ENCODE measurements around the gene PPP5C.
"Not testable (repeated sequence)": the region's sequence is repeated elsewhere in the genome, so short reads cannot be mapped to it uniquely, and the experiment has no call there.

PPP5C gene

DNA sequence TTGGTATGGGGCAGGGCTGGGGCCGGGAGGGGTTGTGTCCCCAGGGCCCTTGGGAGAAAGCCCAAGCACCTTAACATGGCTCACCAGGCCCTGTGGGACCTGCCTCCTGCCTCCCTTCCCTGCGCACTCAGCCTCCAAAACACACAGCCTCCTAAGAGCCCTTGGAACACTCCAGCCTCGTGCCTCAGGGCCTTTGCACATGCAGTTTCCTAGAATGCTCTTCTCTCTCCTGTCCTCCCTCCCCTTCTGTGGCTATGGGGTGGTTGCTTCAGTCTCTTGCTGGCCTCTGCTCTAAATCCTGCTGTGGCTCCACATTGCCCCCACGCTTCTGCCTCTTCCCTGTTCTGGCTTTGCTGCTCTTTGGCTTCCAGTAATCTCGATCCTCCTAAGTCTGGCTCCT is 26.3 kb upstream of the PPP5C start:
- Mint-ChIP-seq H3K9me3 (peaks cover 3 to 6% of the 10 kb centered on the region in 2 donors), H3K4me3 (no peak overlapping the region), H3K27ac (no peak overlapping the region), H3K4me1 (no peaks in the 10 kb centered on the region), H3K27me3 (no peaks in the 10 kb centered on the region)
- DNase-seq (no peak), ATAC-seq (no peak)

DNA sequence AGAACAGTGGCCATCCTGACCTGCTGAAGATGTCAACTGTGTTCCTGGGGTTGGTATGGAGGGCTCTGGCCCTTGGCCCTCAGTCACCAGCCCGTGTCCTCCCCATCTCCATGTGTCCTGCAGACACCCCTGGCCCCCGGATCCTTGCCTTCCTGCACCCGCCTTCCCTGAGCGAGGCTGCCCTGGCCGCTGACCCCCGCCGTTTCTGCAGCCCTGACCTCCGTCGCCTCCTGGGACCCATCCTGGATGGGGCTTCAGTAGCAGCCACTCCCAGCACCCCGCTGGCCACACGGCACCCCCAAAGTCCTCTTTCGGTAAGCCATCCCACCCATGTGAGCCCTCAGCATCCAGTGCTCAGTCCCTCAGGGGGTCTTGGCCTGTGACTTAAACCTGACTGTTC is 25.2 kb upstream of the PPP5C start:
- Mint-ChIP-seq H3K27me3 (no peaks in the 10 kb centered on the region), H3K4me1 (no peaks in the 10 kb centered on the region), H3K4me3 (no peak overlapping the region), H3K27ac (no peak overlapping the region), H3K9me3 (peaks cover 7 to 16% of the 10 kb centered on the region in 2 donors)
- DNase-seq, result no peak
- ATAC-seq, result no peak

DNA sequence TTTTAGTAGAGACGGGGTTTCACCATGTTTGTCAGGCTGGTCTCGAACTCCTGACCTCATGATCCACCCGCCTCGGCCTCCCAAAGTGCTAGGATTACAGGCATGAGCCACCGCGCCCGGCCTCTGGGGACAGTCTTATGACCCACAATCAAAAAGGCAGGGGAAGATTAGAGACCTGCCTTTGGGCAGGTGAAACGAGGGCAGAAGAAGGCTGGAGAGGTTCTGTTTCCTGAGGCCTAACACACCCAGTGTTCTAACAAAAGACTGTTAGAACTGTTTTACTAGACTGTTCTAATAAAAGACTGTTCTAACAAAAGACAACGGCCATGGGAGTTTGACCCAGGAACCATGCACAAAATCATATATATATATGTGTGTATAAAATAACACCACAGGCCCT is 23.7 kb upstream of the PPP5C start:
- H3K4me1 Mint-ChIP-seq, H3K27ac Mint-ChIP-seq, H3K27me3 Mint-ChIP-seq, ATAC-seq, DNase-seq, H3K4me3 Mint-ChIP-seq: not testable (repeated sequence)
- peaks cover 8 to 19% of the 10 kb centered on the region in 2 donors for H3K9me3 Mint-ChIP-seq

DNA sequence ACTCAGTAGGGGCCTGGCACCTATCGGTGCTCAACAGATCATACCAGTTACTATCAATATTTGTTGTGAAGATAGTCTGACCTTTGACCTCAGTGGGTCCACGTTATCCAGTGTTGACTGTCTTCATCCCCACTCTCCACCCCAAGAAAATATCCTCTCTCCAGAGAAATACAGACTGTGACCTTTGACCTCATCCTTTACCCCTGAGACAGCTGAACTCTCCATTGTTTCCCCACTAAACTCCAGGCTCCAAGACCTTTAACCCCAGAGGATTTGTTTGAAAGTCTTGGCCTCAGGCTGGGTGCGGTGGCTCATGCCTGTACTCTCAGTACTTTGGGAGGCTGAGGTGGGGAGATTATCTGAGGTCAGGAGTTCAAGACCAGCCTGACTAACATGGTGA is 22.6 kb upstream of the PPP5C start:
- Mint-ChIP-seq H3K4me1 (no peaks in the 10 kb centered on the region), H3K9me3 (peaks cover 11 to 25% of the 10 kb centered on the region in 2 donors), H3K4me3 (no peak overlapping the region), H3K27ac (no peak overlapping the region), H3K27me3 (no peaks in the 10 kb centered on the region)
- no peak for DNase-seq
- no peak for ATAC-seq

DNA sequence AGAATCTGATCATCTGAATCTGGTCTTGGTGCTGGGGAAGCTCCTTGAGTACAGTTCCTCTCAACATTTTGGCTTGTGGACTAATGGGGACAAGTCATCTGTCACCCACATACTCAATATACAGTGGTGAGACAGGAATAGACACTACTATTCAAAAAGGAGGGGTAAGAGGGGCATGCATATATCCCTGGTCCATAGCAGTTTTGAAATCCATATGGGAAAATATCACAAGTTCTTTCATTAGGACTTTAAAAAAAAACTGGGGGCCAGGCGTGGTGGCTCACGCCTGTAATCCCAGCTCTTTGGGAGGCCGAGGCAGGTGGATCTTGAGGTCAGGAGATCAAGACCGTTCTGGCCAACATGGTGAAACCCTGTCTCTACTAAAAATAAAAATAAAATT is 20.3 kb upstream of the PPP5C start:
- Mint-ChIP-seq H3K4me3 (no peak overlapping the region), H3K9me3 (peaks cover 24 to 44% of the 10 kb centered on the region in 2 donors), H3K27me3 (no peaks in the 10 kb centered on the region), H3K4me1 (no peaks in the 10 kb centered on the region), H3K27ac (no peak overlapping the region)
- ATAC-seq (no peak), DNase-seq (no peak)

DNA sequence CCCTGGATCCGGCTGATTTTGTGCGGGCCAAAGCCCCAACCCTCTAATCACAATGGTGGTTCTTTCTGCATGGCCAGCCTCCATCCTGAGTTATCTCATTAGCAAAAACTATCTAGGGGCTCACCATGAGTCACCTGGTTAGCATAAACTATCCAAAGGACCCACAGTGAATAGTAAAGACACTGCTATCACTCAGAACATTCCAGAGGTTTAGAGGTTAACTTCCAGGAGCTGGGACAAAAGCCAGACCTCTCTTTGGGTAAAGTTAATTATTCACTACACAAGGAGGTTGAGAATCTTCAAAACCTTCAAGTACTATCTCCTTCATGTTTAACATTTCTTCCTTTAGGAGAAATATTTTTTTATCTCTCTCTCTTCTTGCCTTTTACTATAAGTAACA is 18.8 kb upstream of the PPP5C start:
- DNase-seq (no peak), ATAC-seq (no peak)
- H3K4me3 Mint-ChIP-seq, result no peak overlapping the region
- no peaks in the 10 kb centered on the region for H3K27me3 Mint-ChIP-seq
- H3K27ac Mint-ChIP-seq, result no peak overlapping the region
- peaks cover 24 to 44% of the 10 kb centered on the region in 2 donors for H3K9me3 Mint-ChIP-seq
- H3K4me1 Mint-ChIP-seq, result no peaks in the 10 kb centered on the region

DNA sequence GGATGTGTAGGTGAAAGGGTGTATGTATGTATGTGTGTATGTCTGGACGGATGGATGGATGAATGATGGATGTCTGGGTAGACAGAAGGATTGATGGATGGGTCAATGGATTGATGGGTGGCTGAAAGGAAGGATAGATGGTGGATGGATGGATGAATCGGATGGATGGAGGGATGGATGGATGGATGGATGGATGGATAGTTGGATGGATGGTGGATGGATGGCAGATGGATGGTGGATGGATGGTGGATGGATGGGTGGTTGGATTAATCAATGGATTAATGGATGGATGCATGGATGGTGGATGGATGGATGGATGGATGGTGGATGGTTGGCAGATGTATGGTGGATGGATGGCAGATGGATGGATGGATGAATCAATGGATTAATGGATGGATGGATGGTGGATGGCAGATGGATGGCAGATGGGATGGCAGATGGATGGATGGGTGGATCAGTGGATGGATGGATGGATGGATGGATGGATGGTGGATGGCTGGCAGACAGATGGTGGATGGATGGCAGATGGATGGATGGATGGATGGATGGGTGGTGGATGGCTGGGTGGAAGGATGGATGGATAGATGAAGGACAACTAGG is 16.5 kb upstream of the PPP5C start:
- Mint-ChIP-seq H3K4me3 (no peak overlapping the region), H3K27me3 (no peaks in the 10 kb centered on the region), H3K27ac (no peak overlapping the region), H3K9me3 (peaks cover 23 to 40% of the 10 kb centered on the region in 2 donors), H3K4me1 (no peaks in the 10 kb centered on the region)
- no peak for ATAC-seq
- no peak for DNase-seq

DNA sequence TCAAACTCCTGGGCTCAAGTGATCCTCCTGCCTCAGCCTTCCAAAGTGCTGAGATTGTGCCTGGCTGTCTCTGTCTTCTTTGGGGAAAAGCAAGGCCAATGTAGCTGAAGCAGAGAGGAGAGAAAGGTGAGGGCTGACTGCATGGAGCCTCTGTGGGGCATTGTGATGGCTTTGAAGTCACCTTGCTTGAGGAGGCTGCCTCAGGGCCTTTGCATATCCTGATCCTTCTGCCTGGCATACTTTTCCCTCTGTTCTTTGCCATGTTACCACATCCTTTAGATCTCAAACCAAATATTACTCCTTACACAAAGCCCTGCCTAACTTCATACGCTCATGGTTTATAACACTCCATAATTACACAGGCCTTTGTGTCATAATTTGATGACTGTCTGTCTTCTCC is 9.4 kb upstream of the PPP5C start:
- Mint-ChIP-seq H3K4me3 (no peak overlapping the region), H3K4me1 (no peaks in the 10 kb centered on the region), H3K9me3 (no peaks in the 10 kb centered on the region), H3K27me3 (no peaks in the 10 kb centered on the region), H3K27ac (no peak overlapping the region)
- ATAC-seq (no peak), DNase-seq (no peak)

DNA sequence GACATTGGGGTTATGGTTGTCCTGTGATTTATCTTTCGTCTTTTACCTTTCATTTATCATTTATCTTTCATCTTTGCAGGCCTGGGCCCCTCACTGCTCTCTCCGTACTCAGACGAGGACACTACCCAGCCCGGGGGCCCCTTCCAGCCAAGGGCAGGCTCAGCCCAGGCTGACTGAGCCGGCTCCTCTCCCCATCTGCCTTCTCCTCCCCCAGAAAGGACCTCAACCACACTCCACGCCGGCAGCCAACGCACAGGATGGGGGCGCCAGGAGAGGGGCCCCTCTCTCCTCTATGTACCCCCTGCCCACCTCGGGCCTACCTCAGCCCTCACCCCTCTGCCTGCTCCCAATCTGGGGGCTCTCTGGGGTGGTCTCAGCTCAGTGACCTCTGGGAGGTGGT is 7.4 kb upstream of the PPP5C start:
- no peak overlapping the region for H3K4me3 Mint-ChIP-seq
- no peak for DNase-seq
- no peaks in the 10 kb centered on the region for H3K27me3 Mint-ChIP-seq
- no peaks in the 10 kb centered on the region for H3K4me1 Mint-ChIP-seq
- no peak for ATAC-seq
- no peak overlapping the region for H3K27ac Mint-ChIP-seq
- no peaks in the 10 kb centered on the region for H3K9me3 Mint-ChIP-seq

DNA sequence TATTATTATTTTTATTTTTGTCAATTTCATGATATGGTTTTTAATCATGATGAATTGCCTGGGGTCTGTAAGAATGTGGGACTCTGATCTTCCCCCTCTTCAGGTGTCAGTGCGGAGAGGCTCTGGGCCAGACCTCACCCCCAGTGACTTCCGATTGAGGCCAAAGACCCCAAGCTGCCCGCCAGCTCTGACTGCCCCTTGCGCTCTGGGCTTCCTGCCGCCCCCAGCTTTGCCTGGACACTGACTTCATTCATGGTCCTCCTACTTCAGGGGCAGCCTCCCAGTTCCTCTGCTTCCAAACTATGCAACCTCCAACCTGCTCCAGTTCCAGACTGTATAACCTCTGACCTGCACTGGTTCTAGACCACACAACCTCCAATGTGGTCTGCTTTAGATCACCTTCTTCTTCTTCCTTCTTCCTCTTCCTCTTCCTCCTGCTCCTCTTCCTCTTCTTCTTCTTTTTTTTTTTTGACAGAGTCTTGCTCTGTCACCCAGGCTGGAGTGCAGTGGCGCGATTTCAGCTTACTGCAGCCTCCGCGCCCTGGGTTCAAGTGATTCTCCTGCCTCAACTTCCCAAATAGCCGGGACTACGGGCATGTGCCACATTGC is 6.7 kb upstream of the PPP5C start:
- no peak for ATAC-seq
- H3K4me1 Mint-ChIP-seq, result no peaks in the 10 kb centered on the region
- H3K27ac Mint-ChIP-seq, result no peak overlapping the region
- H3K27me3 Mint-ChIP-seq, result no peaks in the 10 kb centered on the region
- no peak overlapping the region for H3K4me3 Mint-ChIP-seq
- no peaks in the 10 kb centered on the region for H3K9me3 Mint-ChIP-seq
- DNase-seq, result no peak

DNA sequence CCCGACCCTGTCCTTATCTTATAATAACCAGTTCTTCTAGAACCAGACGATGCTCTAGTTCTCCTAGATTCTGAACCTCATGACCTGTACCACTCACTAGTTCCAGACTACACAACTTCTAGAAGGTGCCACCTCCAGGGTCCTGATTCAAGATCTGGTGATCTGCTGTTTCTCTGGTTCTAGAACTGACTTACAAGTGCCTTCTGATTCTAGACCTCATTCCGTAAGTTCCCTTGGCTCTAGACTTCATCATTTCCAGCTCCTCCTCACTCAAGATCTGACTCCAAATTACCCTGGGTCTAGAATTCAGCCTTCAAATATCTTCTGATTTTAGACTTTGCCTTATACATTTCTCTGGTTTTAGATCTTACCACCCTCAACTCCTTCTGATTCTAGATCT is 5.0 kb upstream of the PPP5C start:
- H3K9me3 Mint-ChIP-seq, result no peaks in the 10 kb centered on the region
- ATAC-seq (no peak), DNase-seq (no peak)
- H3K27me3 Mint-ChIP-seq, result no peaks in the 10 kb centered on the region
- H3K4me3 Mint-ChIP-seq, result no peak overlapping the region
- no peak overlapping the region for H3K27ac Mint-ChIP-seq
- H3K4me1 Mint-ChIP-seq, result no peaks in the 10 kb centered on the region

DNA sequence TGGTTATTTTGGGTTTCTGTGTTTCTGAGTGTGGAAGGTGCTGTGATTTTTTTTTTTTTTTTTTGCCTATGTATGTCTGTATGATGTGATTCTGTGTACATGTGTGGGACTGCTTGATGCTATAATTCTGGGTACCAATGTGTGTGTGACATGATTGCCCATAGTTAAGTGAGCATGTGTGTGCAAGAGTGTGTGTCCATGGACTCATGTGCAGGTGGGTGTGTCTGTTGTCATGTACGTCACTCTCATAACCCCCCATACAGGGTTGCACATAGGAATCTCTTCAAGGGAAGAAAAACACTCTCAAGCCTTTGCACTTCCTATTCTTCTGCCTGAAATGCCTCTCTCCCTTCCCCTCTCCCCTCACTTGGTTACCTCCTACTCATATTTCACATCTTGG is 2.5 kb upstream of the PPP5C start:
- Mint-ChIP-seq H3K9me3 (no peaks in the 10 kb centered on the region), H3K27me3 (no peaks in the 10 kb centered on the region), H3K27ac (peak overlapping the region in 1 of 2 donors; percentile 23), H3K4me1 (peaks cover 22% of the 10 kb centered on the region), H3K4me3 (no peak overlapping the region)
- ATAC-seq, result no peak
- DNase-seq, result no peak

DNA sequence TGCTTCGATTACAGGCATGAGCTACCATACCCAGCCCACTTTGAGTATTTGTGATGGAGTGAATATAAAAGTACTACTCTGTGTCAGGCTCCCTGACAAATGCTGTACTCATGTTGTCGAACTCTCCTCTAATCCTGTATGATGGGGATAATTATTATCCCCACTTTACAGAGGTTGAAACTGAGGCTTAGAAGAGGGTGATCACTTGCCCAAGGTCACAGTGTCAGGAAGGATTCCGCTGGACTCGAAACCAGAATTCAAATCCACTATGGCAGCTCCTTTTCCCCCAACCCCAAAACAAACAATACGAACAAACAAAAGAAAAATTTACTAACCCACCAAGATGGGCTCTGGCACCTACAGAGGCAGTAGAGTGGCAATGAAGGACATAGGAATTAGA is 1.7 kb upstream of the PPP5C start:
- no peaks in the 10 kb centered on the region for H3K27me3 Mint-ChIP-seq
- no peak for DNase-seq
- no peak overlapping the region for H3K27ac Mint-ChIP-seq
- no peak overlapping the region for H3K4me3 Mint-ChIP-seq
- H3K9me3 Mint-ChIP-seq, result no peaks in the 10 kb centered on the region
- ATAC-seq, result no peak
- H3K4me1 Mint-ChIP-seq, result peaks cover 30% of the 10 kb centered on the region

DNA sequence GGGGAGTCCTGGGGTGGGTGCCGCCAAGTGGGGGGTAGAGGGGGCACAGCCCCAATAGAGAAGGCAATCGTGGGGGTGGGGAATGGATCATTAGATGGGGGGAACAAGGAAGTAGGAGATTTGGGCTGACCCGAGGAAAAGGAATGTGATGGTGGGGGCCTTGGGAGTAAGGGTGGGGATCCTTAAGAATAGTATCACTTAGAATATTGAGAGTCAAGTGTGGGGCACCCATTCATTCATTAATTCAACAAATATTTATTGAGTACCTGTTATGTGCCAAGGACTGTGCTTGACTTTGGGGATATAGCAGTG is 641 bp downstream of the PPP5C start:
- ATAC-seq (no peak), DNase-seq (no peak)
- H3K27me3 Mint-ChIP-seq, result no peaks in the 10 kb centered on the region
- peak overlapping the region; percentile 30 to 94 for H3K27ac Mint-ChIP-seq
- no peaks in the 10 kb centered on the region for H3K9me3 Mint-ChIP-seq
- peak overlapping the region; percentile 87 to 91 for H3K4me3 Mint-ChIP-seq
- peaks cover 51% of the 10 kb centered on the region for H3K4me1 Mint-ChIP-seq

DNA sequence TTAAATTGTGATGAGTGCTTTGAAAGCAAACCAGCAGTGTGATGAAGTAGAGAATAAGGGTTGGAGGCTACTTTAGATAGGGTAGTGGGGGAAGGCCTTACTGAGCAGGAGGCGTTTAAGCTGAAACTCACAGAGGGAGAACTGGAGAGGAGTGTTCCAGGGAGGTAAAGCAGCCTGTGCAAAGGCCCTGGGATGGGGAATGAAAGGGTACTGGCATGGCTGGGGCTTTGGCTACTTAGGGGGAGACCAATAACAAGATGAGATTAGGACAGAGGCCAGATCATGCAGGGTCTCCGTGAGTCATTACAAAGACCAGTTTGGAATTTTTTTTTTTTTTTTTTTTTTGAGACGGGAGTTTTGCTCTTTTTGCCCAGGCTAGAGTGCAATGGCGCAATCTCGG is 1.1 kb downstream of the PPP5C start:
- ATAC-seq (no peak), DNase-seq (no peak)
- Mint-ChIP-seq H3K27me3 (no peaks in the 10 kb centered on the region), H3K4me1 (peaks cover 51% of the 10 kb centered on the region), H3K9me3 (no peaks in the 10 kb centered on the region), H3K27ac (peak overlapping the region; percentile 91 to 94), H3K4me3 (peak overlapping the region; percentile 87 to 91)

DNA sequence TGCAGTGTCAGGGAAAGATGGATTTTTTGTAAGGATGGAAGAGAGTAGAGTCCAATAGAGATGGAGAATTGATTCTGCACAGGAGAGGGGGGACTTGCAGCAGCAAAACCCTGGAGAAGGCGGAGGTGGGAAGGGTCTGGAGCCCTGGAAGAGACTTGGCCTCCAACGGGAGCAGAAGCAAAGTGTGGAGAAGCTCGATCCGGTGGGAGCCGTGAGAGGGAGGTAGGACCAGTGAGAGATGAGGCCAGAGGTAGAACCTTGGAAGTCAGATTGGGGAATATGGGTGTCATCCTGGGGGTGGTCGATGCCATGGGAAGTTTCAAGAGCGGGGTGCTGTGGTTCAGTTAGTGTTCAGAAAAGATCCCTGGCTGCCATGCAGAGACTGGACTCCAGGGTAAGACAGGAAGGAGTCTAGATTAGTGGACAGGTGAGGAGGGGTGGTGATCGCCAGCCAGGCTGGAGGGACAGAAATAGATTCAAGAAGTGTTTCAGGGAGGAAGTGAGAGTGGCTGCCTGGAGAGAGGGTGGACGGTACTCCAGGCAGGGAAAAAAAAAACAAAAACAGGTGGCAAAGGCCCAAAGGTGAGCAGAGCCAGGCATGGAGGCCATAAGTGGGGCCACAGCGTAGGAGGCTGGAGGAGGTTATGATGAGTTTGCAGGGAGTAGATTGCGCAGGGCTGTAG is 2.6 kb downstream of the PPP5C start:
- no peak for DNase-seq
- Mint-ChIP-seq H3K4me3 (peak overlapping the region; percentile 90 to 91), H3K4me1 (peaks cover 55% of the 10 kb centered on the region), H3K27me3 (no peaks in the 10 kb centered on the region), H3K9me3 (no peaks in the 10 kb centered on the region), H3K27ac (peak overlapping the region; percentile 74 to 98)
- no peak for ATAC-seq

Data from stimulated activated naive CD8-positive, alpha-beta T cell treated with anti-CD3 and anti-CD28 coated beads, Interleukin-15, amount 100 ng/mL, for 72 hours (primary cell).